PC-3 (cell line): ENCODE data around the gene IFNA2. TPM values are rescaled to one million over a fixed set of nuclear protein-coding genes. Genes with fewer than 3 reads are reported as not detected.
A peak's percentile ranks its signal among the peaks of the same experiment; 100 is the strongest.

ENCODE experiments used
- ATAC-seq: fragments of 200-7000 bp; cut with Tn5 transposase; 2 replicates; pipeline ENCODE4 v1.9.1; 2020; ENCODE audit warnings: mild to moderate bottlenecking, moderate library complexity
- BruUV-seq: library from RNA; stranded (reverse); fragments of 400-500 nt; replicated peaks from 2 replicates; lab custom pipeline; 2021; lab: Mats Ljungman, UMichigan
- CTCF ChIA-PET: fragments of 300-600 bp; sonication (Branson Sonifier 250); formaldehyde crosslinking; loops from one replicate; lab custom pipeline; 2022; ENCODE audit warnings: antibody characterized with exemption; lab: Charles Lee
- POLR2A ChIA-PET: fragments of 300-600 bp; sonication (Branson Sonifier 250); formaldehyde crosslinking; loops from one replicate; lab custom pipeline; 2022; ENCODE audit warnings: antibody characterized with exemption; ENCODE audit not compliant: unreplicated experiment; lab: Charles Lee
- DNase-seq: peaks from one replicate; pipeline ENCODE4 v3.0.0-alpha.2; 2015
- H2AFZ ChIP-seq: fragments of 300-600 bp; sonication (generic); 2 replicates; pipeline ENCODE4 v1.6.0; 2016; ENCODE audit warnings: antibody characterized with exemption, low read length
- H3F3A ChIP-seq: fragments of 300-600 bp; sonication (generic); one replicate; pipeline ENCODE4 v1.6.0; 2017; ENCODE audit warnings: antibody characterized with exemption, low read length, control low read depth, mild to moderate bottlenecking; ENCODE audit not compliant: unreplicated experiment
- H3K27ac ChIP-seq: fragments of 300-600 bp; sonication (generic); 2 replicates; pipeline ENCODE4 v1.5.1; 2016; ENCODE audit warnings: mild to moderate bottlenecking, low read length
- H3K27me3 ChIP-seq: fragments of 300-600 bp; sonication (generic); 2 replicates; pipeline ENCODE4 v1.6.1; 2016; ENCODE audit warnings: low read length, mixed read lengths
- H3K36me3 ChIP-seq: fragments of 300-600 bp; sonication (generic); 2 replicates; pipeline ENCODE4 v1.6.1; 2016; ENCODE audit warnings: low read depth, mixed run types, low read length, mixed read lengths
- H3K4me1 ChIP-seq: fragments of 300-600 bp; sonication (generic); 2 replicates; pipeline ENCODE4 v1.5.1; 2016; ENCODE audit warnings: low read length; ENCODE audit not compliant: insufficient read depth
- H3K4me2 ChIP-seq: fragments of 300-600 bp; sonication (generic); 2 replicates; pipeline ENCODE4 v1.6.0; 2016; ENCODE audit warnings: low read length
- H3K4me3 ChIP-seq: fragments of 300-600 bp; sonication (generic); 2 replicates; pipeline ENCODE4 v1.5.1; 2016; ENCODE audit warnings: mild to moderate bottlenecking, low read length, mixed read lengths
- H3K79me2 ChIP-seq: fragments of 300-600 bp; sonication (generic); 2 replicates; pipeline ENCODE4 v1.6.1; 2017; ENCODE audit warnings: low read length, mixed read lengths
- H3K9ac ChIP-seq: fragments of 300-600 bp; sonication (generic); 2 replicates; pipeline ENCODE4 v1.6.0; 2016; ENCODE audit warnings: mild to moderate bottlenecking, low read length
- H3K9me2 ChIP-seq: fragments of 300-600 bp; sonication (generic); replicated peaks from 2 replicates; pipeline ENCODE4 v1.6.1; 2016; ENCODE audit warnings: mixed run types, low read length, mixed read lengths
- H3K9me3 ChIP-seq: fragments of 300-600 bp; sonication (generic); 2 replicates; pipeline ENCODE4 v1.6.1; 2016; ENCODE audit warnings: low read length, mixed read lengths
- H4K20me1 ChIP-seq: fragments of 300-600 bp; sonication (generic); 2 replicates; pipeline ENCODE4 v1.6.1; 2016; ENCODE audit warnings: low read length, mixed read lengths
- EZH2 ChIP-seq: fragments of 300-600 bp; sonication (generic); IDR thresholded peaks from one replicate; pipeline ENCODE4 v1.6.1; 2017; ENCODE audit warnings: antibody characterized with exemption, mild to moderate bottlenecking, low read length; ENCODE audit not compliant: unreplicated experiment
- EZH2phosphoT487 ChIP-seq: fragments of 300-600 bp; sonication (generic); IDR thresholded peaks from 2 replicates; pipeline ENCODE4 v1.6.1; 2018; ENCODE audit warnings: mild to moderate bottlenecking, antibody characterized with exemption, low read length, borderline replicate concordance
- intact Hi-C: fragments of 100-400 bp; cut with micrococcal nuclease; formaldehyde crosslinking; loops from 2 replicates; pipeline ENCODE4 v1.9.0; 2023
- total RNA-seq: library from RNA; depleted of rRNA; stranded (reverse); fragments of >200 nt; gene quantifications from 2 replicates; pipeline ENCODE4 v1.2.3, GENCODE V29; 2014
- TF ChIP-seq, protein P1 (sequence below): fragments of 300-600 bp; sonication (generic); conservative IDR thresholded peaks from 2 replicates; pipeline ENCODE4 v1.5.1; 2017; ENCODE audit warnings: antibody characterized with exemption, low read depth, mild to moderate bottlenecking, low read length

Gene IFNA2
- total RNA-seq, 1 experiment from 2014 or later: not detected

DNA sequence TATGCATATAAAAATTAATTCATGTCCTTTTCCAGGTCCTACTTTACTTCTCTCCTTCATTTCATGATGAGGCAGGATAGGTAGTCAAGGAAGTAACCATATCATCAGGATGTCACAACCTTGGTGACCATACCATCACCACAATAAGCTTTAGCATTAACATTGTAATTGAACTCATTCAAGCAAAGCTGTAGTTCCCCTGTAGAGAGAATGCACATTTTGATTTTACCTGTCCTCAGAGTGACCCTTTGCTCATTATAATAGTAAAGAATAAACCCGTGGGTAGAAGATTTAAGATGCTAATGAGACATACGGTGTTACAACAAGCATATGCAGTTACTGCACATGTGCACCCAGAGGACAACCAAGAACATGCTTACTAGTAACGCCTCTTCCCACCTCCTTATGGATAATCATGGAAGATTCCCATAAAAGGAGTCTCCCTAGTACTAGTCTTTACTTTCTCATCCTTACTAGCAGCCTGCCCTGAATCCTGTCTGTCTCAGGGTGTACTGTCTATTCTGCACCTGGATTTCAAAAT lies 36.7 kb downstream of the IFNA2 start:
- Histone ChIP-seq H3K27me3 (no peaks in the 10 kb centered on the region), H3K9ac (no peak overlapping the region), H3F3A (no peaks in the 10 kb centered on the region), H4K20me1 (no peaks in the 10 kb centered on the region), H3K79me2 (no peaks in the 10 kb centered on the region), H3K4me3 (no peak overlapping the region), H3K9me2 (no peaks in the 10 kb centered on the region), H3K36me3 (no peaks in the 10 kb centered on the region), H3K4me2 (no peak overlapping the region), H3K9me3 (no peaks in the 10 kb centered on the region), H3K27ac (no peak overlapping the region), H2AFZ (no peak overlapping the region), H3K4me1 (peaks cover 6% of the 10 kb centered on the region)
- ChIA-PET CTCF (no interaction called here), POLR2A (no interaction called here)
- TF ChIP-seq, protein P1, sequence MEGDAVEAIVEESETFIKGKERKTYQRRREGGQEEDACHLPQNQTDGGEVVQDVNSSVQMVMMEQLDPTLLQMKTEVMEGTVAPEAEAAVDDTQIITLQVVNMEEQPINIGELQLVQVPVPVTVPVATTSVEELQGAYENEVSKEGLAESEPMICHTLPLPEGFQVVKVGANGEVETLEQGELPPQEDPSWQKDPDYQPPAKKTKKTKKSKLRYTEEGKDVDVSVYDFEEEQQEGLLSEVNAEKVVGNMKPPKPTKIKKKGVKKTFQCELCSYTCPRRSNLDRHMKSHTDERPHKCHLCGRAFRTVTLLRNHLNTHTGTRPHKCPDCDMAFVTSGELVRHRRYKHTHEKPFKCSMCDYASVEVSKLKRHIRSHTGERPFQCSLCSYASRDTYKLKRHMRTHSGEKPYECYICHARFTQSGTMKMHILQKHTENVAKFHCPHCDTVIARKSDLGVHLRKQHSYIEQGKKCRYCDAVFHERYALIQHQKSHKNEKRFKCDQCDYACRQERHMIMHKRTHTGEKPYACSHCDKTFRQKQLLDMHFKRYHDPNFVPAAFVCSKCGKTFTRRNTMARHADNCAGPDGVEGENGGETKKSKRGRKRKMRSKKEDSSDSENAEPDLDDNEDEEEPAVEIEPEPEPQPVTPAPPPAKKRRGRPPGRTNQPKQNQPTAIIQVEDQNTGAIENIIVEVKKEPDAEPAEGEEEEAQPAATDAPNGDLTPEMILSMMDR: no peak
- TF ChIP-seq EZH2phosphoT487: no peak
- no peak for TF ChIP-seq EZH2
- ATAC-seq (no peak), DNase-seq (no peak)
- intact Hi-C loops: no loop called here
- no TSS peak for BruUV-seq

DNA sequence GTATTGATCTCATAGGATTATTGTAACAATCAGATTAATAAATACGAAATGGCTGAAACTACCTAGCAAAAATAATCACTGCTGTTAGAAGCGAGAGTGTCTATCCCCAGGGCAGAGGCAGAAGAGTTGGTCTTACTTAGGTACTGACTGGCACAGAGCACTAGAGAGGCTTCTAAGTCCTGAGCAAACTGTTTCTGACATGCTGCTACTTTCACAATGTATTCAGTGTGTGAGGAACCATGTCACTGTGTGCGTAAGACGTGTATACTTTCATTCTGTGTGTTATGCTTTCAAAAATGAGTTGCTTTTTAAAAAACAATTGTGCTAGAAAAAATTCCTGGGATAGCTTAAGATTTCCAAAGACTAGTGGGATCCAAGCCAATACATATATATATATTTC lies 44.5 kb downstream of the IFNA2 start:
- Histone ChIP-seq H3K4me2 (no peak overlapping the region), H3F3A (no peaks in the 10 kb centered on the region), H3K79me2 (no peaks in the 10 kb centered on the region), H4K20me1 (no peaks in the 10 kb centered on the region), H3K9me3 (no peaks in the 10 kb centered on the region), H3K4me1 (0 out of 2 replicates have a peak, but pooled peaks cover 4% of the 10 kb centered on the region), H2AFZ (no peak overlapping the region), H3K27ac (no peak overlapping the region), H3K9ac (no peak overlapping the region), H3K27me3 (no peaks in the 10 kb centered on the region), H3K36me3 (no peaks in the 10 kb centered on the region), H3K9me2 (no peaks in the 10 kb centered on the region), H3K4me3 (no peak overlapping the region)
- intact Hi-C loops: no loop called here
- ATAC-seq (no peak), DNase-seq (no peak)
- POLR2A ChIA-PET: no interaction called here
- CTCF ChIA-PET: no interaction called here
- BruUV-seq: no TSS peak
- TF ChIP-seq EZH2phosphoT487 (no peak), EZH2 (no peak)
- TF ChIP-seq, protein P1: no peak

DNA sequence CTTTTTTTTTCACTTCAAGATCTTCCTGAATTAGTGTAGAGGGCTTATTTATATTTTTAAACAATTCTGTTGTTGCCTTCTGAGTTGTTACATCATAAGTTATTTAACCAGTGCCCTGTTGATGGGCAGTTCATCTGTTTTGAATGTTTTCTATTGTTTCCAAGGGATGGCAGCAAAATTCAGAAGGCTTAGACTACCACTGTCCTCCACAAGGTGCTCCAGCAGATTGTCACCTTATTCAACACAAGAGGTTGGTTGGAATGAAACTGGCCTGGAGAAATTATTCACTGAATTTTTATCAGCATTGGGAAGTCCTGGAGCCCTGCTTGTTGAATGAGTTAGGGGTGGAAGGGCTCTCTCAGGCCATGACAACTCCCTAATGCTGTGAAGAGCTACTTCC lies 48.7 kb downstream of the IFNA2 start:
- ChIA-PET CTCF (no interaction called here), POLR2A (no interaction called here)
- Histone ChIP-seq H4K20me1 (peaks cover 21% of the 10 kb centered on the region; the same call in 1 of the 2 replicates), H3K9me2 (no peaks in the 10 kb centered on the region), H2AFZ (0 out of 2 replicates have a peak overlapping the region, but pooled peaks have one; percentile 12), H3K27me3 (no peaks in the 10 kb centered on the region), H3K9ac (no peak overlapping the region), H3K79me2 (peaks cover 36% of the 10 kb centered on the region), H3F3A (no peaks in the 10 kb centered on the region), H3K4me3 (no peak overlapping the region), H3K4me1 (peaks cover 33% of the 10 kb centered on the region), H3K9me3 (no peaks in the 10 kb centered on the region), H3K4me2 (0 out of 2 replicates have a peak overlapping the region, but pooled peaks have one; percentile 84), H3K36me3 (0 out of 2 replicates have a peak, but pooled peaks cover 3% of the 10 kb centered on the region), H3K27ac (no peak overlapping the region)
- no peak for TF ChIP-seq EZH2
- no peak for TF ChIP-seq EZH2phosphoT487
- TF ChIP-seq, protein P1: no peak; the same call in 1 of the 2 replicates
- no TSS peak for BruUV-seq
- DNase-seq (peak; percentile 14), ATAC-seq (peak; percentile 23; the same call in 1 of the 2 replicates)
- intact Hi-C loops: no loop called here
